Measurements from ENCODE around the gene DPYSL4.

Gene DPYSL4

GRCh38 chr10:132230557-132231210 lies 43.9 kb downstream of the DPYSL4 start:
- no peak for DNase-seq

GRCh38 chr10:132231656-132232022 lies 44.9 kb downstream of the DPYSL4 start:
- DNase-seq = no peak

- peak; percentile 69 to 87 (median 70) for DNase-seq
Observed at GRCh38 chr10:132232023-132232951, 45.5 kb downstream of the DPYSL4 start.

GRCh38 chr10:132232981-132233380 lies 46.2 kb downstream of the DPYSL4 start:
- DNase-seq = no peak

- no peak for DNase-seq
Observed at GRCh38 chr10:132233501-132234085, 46.8 kb downstream of the DPYSL4 start.

- no peak for DNase-seq
Observed at GRCh38 chr10:132234860-132235259, 48.1 kb downstream of the DPYSL4 start.

- no peak for DNase-seq
Observed at GRCh38 chr10:132236161-132236560, 49.4 kb downstream of the DPYSL4 start.

- DNase-seq = no peak
Observed at GRCh38 chr10:132236881-132237280, 50.1 kb downstream of the DPYSL4 start.

- DNase-seq = no peak
Observed at GRCh38 chr10:132237396-132237795, 50.6 kb downstream of the DPYSL4 start.

- DNase-seq = no peak
Observed at GRCh38 chr10:132237871-132238270, 51.1 kb downstream of the DPYSL4 start.

GRCh38 chr10:132238371-132239125 lies 51.8 kb downstream of the DPYSL4 start:
- DNase-seq = no peak

- DNase-seq = no peak
Observed at GRCh38 chr10:132239126-132240031, 52.6 kb downstream of the DPYSL4 start.

- DNase-seq = no peak
Observed at GRCh38 chr10:132240156-132240555, 53.4 kb downstream of the DPYSL4 start.

GRCh38 chr10:132240581-132240980 lies 53.8 kb downstream of the DPYSL4 start:
- DNase-seq = no peak

- DNase-seq = no peak
Observed at GRCh38 chr10:132241086-132241485, 54.3 kb downstream of the DPYSL4 start.

GRCh38 chr10:132241496-132241895 lies 54.7 kb downstream of the DPYSL4 start:
- DNase-seq = no peak

- DNase-seq = no peak
Observed at GRCh38 chr10:132242103-132242840, 55.5 kb downstream of the DPYSL4 start.

- DNase-seq = no peak
Observed at GRCh38 chr10:132243141-132243540, 56.4 kb downstream of the DPYSL4 start.

- DNase-seq = no peak
Observed at GRCh38 chr10:132243626-132244025, 56.9 kb downstream of the DPYSL4 start.

GRCh38 chr10:132245056-132245455 lies 58.3 kb downstream of the DPYSL4 start:
- peak in 1 of 3 experiments; percentile 1 for DNase-seq

- DNase-seq = no peak
Observed at GRCh38 chr10:132246296-132246695, 59.5 kb downstream of the DPYSL4 start.
